Frontal cortex (tissue), 4 donors: ENCODE results near the gene GJD2. TPM values are rescaled to one million over a fixed set of nuclear protein-coding genes. Genes with fewer than 3 reads are reported as not detected.
A peak's percentile ranks its signal among the peaks of the same experiment; 100 is the strongest.

Source experiments
- DNase-seq, 2 donors: peaks; one replicate each; pipeline ENCODE4 v3.0.0; 2012; ENCODE audit warnings: low spot score in 2 of 2
- FAIRE-seq: peaks from 2 replicates; lab custom pipeline; 2012; peaks lifted over from hg19 to GRCh38; lab: Jason Lieb, UNC
- total RNA-seq: library from RNA; depleted of rRNA; stranded (reverse); fragments of >200 nt; gene quantifications from one replicate; pipeline ENCODE4 v1.2.3, GENCODE V29; 2014
- donor health status: control.
- donor health status: control.
- donor health status: control.

Gene GJD2
- total RNA-seq, 1 donor from 2014 or later: 6.5 TPM

GRCh38 chr15:34729886-34730285 lies 24.9 kb downstream of the GJD2 start:
- FAIRE-seq (no peak), DNase-seq (no peak)

DNA sequence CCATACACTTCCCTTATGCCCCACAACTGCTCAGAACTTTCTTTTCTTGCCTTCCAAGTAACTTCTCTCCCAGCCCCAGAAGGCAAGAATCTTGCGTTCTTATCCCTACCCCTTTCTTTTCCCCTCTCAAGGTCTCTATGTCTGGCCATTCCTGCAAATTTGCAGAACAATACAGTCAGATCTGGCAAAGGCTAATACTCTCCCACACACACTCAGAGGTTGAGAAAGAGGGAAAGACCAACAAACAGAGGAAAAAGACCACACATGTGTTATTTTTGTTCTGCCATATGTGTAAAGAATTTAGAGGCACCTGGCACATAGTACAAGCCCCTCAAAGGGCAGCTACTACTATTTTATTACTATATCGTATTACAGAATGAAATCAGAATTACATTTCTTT lies 25.7 kb downstream of the GJD2 start:
- DNase-seq: no peak
- FAIRE-seq: no peak

DNA sequence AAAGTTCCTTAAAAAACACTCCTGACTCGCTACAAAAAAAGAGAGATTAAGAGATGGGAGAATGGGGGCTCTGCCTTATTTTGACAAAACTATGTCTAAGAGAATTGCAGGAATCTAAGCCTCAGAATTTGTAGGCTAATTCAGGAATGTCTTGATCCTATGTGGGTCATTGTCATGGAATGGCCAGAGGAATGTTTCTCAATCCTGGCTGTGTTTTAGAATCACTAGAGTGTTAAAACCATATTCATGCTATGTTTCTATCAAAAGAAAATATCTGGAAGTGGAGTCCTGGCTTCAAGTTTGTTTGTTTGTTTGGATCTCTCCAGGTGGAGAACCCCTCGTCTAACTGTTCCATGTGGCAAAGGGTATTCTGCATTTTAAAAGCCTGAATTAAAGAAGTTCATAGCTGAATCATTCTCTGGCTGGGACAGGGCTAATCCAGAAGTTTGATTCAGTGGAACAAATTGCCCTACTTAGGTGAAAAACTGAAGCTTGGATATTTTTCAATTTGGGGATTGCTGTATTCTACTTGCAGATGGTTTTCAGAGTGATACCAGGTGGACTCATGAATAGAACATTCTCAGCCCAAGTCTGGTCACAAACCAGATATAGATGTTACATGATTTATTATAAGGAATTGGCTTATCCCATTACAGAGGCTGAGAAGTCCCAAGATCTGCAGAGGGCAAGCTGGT lies 28.2 kb downstream of the GJD2 start:
- no peak for FAIRE-seq
- DNase-seq: no peak

DNA sequence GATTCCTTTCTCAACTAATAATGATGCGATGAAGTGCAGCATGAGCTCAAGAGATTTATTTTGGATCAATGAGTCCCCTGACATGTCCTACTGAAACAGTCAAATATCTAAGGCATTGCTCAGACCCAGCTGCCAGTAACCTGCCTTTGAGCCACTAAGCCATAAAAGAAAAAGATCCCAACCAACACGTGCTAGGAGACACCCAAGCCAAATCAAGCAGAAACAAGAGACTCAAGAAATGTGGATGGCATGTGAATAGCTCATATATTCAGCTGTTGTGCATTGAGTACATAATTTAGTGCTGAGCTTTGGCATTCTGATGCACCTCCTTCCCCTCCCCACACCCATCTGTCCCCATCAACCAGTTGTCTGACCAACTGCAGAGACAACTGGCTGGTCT lies 29.2 kb downstream of the GJD2 start:
- DNase-seq (no peak), FAIRE-seq (no peak)

- FAIRE-seq: no peak
- DNase-seq: no peak
These were observed 30.3 kb downstream of the GJD2 start for GRCh38 chr15:34724481-34724880.

- FAIRE-seq (no peak), DNase-seq (peak; percentile 37 to 45)
These were observed 32.4 kb downstream of the GJD2 start for GRCh38 chr15:34722439-34722836.

- no peak for FAIRE-seq
- peak; percentile 52 to 69 for DNase-seq
These were observed 32.9 kb downstream of the GJD2 start for GRCh38 chr15:34721802-34722438.

DNA sequence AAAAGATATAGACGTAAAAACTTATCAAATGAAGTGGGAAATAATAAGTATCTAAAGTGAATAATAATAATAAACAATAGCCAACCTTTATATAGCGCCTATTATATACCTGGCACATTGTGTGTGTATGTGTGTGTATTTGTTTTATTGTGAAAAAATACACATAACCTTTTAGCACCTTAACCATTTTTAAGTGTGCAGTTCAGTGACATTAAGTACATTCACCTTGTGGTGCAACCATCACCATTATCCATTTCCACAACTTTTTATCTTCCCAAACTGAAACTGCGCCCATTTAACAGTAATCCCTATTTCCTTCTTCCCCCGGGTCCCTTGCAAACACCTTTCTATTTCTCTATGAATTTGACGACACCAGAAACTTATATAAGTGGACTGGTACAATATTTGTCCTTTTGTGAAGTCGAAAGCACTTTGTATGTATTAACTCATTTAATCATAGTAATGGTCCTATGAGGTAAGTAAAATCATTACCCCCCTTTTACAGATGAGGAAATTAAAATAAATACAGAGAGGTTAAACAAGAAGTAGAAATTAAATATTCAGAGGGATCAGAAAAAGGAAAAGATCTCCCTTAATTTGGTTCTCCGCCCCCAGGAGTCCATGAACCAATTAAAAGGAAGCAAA lies 33.5 kb downstream of the GJD2 start:
- DNase-seq (no peak), FAIRE-seq (no peak)

GRCh38 chr15:34719695-34720094 lies 35.1 kb downstream of the GJD2 start:
- DNase-seq (no peak), FAIRE-seq (no peak)

DNA sequence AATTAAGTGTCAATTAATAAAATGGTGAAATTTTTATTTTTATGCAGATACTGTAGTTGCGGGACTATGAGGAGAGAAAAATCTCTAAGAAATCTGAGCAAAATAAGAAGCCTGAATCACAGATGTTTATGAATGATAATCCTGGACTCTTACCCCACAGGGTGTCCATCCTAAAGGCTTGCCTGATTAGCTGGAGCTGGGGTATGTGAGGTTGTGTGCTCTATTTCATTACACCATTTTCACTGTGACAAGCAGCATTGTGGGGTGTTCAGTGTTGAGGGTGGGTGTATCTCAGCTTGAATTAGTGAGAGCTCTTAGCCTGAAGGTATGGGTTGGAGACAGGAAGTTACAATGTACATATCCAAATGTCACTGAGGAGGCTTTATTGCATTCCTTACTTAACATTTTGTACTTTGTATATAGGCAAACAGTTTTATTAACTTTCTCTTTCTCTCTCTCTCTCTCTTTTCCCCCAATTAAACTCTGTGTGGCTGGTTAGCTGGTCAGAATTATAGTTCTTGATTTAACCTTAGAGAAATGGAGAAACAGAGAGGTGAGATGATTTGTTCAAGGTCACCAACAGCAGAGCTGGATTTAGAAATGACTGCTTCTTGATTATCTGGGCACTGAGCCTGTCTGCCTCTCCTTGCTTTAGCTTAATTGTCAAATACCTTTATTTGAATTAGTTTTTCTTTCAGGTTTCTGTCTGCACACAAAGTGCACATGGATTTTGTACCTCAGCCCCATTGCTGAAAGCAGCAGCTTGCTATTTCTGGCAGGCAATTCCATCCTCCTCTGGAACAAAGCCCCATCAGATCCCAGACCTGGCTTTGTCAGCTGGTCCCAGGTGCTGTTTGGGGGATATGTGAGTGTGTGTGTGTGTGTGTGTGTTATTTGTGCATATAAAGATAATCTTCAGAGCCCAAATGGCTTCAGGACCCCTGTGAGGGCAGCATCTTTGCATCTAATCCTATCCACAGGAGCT lies 35.8 kb downstream of the GJD2 start:
- DNase-seq: no peak
- FAIRE-seq: no peak

GRCh38 chr15:34717729-34718128 lies 37.1 kb downstream of the GJD2 start:
- no peak for FAIRE-seq

GRCh38 chr15:34716111-34716510 lies 38.7 kb downstream of the GJD2 start:
- DNase-seq (no peak), FAIRE-seq (no peak)

More at GRCh38 chr15:34717729-34718128, 37.1 kb downstream of the GJD2 start:
- no peak for DNase-seq

DNA sequence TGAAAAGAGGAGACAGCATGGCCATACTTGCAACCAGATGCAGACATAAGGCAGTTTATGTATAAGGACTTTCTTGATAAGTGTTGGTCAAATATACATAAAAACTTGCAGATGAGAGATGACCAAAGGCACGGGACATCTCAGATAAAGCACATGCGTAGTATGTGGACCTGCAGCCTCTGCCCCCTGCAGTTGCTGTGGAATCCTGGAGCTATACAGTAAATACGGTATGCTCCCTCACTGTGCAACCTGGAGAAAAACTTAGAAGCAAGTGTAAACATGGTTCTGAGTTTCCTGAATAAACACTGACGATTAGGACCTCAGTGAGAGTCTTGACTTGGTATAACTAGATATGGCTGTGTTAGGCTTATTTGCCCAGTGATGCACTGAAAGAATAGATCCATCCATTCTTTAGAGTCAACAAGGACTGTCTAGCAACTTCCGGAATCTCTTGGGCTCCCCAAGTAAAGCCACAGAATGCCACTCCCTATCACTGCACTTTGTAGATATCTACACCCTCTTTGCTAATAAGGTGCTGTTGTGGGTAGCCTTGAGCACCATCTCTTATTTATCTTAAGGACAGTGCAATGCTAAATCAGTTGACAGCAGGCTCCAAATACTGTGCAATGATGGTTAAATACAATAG lies 40.2 kb downstream of the GJD2 start:
- no peak for FAIRE-seq

GRCh38 chr15:34713635-34714034 lies 41.2 kb downstream of the GJD2 start:
- no peak for DNase-seq

More for the DNA sequence above, 40.2 kb downstream of the GJD2 start:
- no peak for DNase-seq

DNA sequence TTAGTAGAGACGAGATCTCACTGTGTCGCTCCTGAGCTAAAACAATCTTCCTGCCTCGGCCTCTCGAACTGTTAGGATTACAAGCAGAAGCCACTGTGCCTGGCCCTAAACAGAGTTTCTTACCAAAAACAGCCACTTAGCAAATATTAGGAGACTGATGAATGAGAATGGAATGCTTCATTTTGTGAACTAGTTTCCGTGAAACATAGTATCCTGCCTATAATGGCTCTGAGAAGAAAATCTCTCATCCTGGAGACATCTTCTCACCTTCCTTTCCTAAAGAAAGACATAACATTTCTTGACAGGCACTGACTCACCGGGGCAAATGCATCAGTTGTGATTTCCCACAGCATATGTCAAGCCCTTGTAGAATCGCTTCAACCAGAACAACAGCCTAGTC lies 44.9 kb downstream of the GJD2 start:
- DNase-seq (no peak), FAIRE-seq (no peak)

More at GRCh38 chr15:34713635-34714034, 41.2 kb downstream of the GJD2 start:
- no peak for FAIRE-seq

DNA sequence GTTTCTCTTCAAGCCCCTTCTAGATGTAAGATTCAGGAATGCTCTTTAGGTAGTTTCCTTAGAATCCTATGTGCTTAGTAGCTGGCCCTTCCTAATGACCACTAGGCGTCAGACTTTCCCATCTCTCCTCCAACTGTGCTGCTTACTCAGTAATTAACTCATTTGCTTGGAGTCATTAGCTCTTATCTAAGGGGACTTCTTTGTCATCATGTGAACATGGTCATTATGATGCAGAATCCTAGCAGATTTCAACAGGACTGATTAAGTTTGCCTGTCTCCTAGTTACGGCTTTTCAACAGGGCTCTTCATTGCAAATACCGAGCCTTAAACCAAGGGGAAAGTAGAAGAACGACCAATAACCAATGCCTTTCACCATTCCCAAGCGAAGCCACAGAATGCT lies 46.4 kb downstream of the GJD2 start:
- FAIRE-seq: no peak
- peak; percentile 19 to 34 for DNase-seq

DNA sequence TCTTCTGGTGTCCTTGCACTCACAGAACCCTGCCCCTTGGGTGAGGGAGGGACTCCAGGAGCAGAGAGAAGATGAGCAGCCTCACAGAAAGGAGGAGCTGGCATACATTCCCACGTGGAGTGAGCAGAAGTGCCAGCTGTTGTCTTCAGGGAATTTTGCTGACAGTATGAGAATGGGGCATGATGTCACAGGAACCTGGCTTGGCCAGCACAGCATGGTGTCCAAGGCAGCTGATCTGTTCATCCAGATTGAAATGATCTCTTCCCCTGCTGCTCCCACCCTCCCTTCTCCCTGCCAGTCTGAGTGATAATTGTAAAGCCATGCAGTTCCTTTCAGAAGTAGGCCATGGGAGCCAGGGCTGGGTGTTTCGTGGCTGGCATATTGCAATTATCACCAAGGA lies 53.3 kb downstream of the GJD2 start:
- no peak for FAIRE-seq
- no peak for DNase-seq
